HK-2 (cell line): ENCODE results near the gene PRDM1.

Source experiments
- DNase-seq: peaks from one replicate; pipeline ENCODE4 v3.0.0-alpha.2; 2018; ENCODE audit not compliant: unreplicated experiment

The PRDM1 gene

DNA sequence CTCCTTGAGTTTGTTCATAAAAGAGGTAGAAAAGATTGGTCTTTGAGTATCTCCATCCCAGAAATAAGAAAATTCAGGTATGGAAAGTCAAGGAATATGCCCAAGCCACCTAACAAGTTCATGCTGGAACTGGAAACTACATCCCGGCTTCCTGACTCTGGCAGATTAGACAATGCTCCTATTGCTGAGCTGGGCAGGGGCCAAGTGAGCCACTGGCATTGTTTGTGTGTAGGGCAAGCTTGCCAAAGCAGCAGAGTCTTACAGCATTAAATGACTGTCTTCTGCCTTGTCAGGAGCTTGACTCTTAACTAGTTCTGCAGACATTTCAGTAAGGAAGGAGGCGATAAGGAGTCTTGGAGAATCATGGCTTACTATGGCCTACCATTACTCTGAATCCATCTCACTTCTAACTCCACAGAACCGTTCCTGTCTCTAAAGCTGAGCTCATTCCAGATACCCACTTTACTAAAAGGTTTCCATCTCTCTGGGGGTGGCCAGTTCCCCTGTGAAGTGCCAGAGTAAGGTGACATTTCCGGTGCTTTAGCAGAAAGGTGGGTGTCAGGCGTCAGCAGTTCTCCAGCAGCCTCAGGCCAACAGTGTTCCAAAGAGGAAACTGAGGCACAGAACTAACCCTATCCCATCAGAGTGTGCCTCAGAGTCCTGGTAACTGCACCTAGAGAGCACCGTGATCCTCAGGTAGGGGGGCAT lies 30.1 kb downstream of the PRDM1 start:
- no peak for DNase-seq

DNA sequence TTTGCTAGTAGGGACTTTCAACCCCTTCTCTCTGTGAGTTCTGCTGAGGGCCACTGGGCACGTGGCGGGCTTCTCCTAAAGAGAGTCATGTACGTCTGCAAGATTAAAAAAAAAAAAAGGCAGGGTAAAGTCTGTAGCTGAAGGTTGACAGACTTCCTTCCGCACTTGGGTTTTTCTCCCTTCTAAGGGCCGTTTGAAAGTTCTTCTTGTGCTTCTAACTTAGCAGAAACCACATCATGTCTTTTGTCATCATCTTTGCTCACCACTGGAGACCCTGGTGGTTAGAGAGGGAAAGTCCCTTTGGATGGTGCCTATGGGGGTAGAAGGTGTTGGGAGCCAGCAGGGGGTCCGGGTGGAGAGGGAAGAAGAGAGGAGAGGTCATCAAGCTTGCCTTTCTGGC lies 31.4 kb downstream of the PRDM1 start:
- no peak for DNase-seq

DNA sequence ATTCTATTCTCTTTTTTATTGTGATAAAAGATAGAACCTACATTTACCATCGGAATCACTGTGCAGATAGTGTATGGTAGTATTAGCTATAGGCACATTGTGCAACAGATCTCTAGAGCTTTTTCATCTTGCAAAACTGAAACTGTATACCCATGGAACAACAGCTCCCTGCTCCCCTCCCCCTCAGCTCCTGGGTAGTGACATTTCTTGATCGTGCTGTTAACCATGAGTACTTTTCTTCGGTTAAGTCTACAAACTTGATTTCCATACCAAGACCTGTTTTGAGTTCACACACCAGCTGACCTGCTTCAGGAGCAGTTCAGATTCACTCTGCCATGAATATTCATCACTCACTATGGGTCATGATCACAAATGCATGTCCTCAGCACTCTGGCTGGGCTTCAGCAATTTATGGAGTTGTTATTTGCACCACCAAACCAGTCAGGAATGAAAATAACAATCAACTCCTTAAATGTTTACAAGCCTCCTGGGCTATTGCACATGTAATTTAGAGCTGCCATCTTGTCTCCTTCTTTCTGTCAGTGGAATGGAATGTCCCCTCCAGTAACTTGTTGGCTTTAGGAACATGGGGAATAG lies 32.8 kb downstream of the PRDM1 start:
- no peak for DNase-seq

DNA sequence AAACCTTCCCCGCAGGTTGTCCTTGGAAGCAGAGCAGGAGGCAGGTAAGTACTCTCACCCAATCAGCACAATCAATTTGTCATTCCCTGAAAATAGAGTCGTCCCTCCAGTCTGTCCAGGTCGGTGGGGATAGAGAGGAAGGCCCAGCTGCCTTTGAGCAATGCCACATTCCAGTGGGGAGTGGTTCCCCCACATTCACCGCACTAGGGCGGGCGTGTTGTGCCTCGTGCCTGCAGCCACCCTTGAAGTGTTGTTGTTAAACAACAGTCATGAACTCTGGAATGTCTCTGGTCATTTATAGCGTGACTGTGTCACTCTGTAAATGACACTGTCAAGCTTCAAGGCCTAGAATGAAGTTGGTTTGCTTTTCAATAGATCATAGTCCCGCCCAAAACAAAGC lies 33.4 kb downstream of the PRDM1 start:
- DNase-seq, result no peak

DNA sequence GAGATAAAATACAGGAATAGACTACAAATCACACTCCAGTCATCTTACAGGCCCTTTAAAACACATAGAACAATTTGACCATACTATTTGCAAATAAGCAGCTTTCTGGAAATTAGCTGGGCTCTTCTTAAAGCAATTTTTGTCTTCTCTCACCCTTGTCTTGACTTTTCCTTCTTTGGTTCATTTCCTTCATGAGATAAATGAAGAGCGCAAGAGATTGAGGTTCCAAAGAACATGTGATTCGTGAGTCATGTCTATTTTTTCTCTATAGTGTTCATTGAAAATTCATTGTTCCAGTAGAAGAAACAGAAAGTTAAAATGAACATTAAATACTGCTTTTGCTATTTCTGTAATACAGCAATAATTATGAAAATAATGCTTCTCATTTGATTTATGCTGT lies 33.9 kb downstream of the PRDM1 start:
- no peak for DNase-seq

DNA sequence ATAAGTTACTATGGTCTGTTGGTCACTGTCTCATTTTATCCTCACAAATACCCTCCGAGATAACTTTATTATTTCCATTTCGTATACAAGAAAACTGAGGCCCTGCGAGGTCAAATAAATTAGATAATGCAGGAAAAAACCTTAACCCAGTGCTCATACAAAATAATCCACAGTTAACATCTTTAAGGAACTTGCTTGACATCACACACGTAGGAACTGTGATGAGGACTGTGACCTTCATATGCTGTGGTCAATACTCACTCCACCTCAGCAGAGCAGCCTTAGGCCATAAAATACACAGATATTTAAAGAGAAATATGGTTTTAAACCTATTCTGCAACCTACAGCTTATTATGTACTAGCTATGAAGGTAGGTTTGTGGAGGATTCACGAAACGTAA lies 34.3 kb downstream of the PRDM1 start:
- DNase-seq, result no peak

DNA sequence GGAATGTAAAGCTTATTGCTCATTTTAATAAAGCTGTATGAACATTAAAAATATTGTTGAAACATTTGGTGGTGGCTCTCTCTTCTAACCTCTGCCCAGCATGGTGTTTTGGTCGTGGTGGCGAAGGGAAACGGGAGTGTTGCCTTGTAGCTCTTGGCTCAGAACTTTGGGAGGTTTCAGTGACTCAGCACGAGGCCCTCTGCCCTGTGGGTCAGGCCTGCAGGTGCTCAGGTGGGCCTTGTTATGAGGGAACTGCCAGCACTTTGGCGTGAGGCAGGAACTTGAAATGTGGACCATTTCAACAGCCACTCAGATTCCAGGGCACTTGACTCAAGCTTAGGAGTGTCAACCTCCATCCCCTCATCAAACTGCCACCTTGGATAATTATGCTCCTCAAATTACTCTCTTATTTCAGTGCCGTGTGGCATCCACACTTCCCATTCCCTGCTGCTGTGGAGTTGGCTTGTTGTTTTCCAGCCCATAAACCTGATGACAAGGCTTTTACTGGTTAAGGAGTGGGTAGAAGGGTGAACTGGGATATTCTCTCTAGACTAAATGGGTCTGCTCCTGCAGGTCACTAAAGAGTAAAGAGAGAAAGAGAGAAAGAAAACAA lies 36.3 kb downstream of the PRDM1 start:
- DNase-seq, result no peak

DNA sequence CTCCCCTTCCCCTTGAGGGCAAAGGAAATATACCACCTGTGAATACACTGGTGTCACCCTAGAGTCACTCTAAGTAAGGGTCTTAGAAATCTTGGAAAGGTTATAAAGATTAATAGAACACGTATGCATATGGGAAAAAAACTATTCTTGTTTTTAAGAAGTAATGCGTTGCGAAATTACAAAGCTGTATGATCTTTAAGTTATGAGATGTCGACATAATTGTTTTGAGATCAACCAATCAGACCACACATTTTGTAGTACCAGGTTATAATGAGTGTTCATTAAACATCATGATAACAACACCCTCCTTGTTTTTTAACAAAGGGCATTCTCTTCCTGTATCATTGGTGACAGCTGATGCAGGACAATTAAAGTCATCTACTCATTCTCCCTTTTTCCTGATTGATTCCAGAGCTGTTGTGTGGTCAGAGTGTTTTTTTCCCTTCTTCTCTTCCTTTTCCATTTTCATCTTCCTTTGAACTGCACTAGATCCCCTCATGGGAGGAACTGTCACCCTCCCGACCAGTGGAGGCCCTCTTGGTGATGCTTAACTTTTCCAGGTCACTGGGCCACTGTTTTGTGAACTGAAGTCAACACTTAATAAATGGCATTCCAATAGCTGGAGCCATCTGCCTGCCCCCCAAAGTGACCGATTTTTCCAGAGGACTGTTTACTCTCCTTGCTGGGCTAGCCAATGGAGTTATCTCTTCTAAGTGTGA lies 37.0 kb downstream of the PRDM1 start:
- no peak for DNase-seq

DNA sequence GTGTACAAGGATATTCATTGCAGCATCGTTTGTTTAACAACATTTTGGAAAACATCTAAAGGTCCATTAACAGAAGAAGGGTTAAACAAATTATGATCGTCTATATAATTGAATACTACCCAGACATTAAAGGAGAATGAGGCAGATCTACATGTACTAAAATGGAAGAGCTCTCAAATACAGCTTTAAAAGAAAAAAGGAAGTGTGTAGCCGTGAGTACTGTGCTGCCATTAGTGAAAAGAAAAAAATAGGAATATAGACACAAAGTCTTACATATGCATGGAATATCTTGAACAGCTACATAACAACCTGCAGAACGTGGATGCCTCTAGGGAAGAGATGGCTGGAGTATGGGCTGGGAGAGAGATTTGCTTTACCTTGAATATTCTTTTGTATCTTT lies 37.9 kb downstream of the PRDM1 start:
- no peak for DNase-seq

DNA sequence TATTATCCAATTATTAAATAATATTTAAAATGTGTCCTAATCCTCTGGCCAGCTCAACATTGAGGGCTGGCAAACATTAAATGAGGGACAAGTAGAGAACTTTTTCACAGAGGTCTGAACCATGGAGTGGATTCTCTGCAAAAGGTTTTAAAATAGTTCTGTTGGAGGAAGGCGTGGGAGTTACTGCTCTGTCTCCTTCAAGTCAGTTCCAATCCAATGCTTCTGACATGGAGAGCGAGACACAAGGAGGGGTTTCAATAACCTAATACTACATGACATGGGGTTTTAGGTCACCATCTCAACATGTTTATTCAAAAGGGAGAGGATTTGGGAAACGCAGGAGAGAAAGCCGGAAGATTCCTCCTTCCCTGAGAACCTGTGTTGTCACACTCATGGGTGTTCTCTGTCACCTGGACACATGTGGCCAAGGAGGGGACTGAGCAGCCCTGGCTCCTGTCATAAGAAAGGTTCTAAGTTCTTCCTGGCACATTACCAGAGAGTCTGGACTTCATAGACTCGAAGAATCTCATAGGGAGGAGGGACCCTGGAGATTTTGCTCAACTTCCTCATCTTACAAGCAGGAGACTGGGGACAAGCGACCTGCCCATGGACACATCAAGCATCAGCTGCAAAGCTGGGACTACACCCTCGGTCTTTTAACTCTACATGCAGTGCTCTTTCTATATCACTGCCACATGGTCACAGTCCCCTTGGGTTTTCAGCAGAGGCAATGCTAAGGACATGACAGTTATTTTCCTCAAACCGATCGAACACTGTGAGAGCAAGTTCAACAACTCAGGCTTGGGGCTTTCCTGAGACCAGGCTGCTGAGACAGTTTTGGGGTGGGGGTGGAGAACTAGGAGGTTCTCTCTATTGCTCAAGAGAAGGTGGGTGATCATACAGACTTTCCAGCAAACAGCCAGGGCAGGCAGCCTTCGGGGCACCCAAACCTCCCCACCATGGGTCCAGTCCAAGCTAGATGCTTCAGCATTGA lies 38.6 kb downstream of the PRDM1 start:
- no peak for DNase-seq

DNA sequence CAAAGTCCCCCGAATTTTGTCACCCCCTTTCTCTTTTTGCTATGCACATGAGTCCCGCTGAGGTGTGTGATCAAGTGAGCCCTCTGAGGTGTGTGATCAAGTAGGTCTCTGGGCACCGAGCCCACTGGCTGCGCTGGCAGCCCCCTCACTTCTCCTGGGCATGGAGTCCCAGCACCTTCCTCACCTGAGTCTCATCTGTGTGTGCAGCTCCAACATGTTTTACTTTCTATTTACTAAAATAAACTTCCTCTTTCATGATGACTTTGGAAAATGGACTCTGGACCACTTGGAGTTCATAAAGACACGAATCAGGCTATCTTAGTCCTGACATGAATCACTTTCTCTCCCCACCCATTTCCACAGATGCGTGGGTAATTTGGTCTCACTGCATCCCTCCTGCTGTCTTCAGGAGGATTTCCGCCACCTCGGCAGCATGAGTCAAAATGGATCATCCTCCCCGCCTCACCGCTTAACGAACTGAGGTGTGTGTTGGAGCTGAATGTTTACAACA lies 39.8 kb downstream of the PRDM1 start:
- DNase-seq, result no peak

DNA sequence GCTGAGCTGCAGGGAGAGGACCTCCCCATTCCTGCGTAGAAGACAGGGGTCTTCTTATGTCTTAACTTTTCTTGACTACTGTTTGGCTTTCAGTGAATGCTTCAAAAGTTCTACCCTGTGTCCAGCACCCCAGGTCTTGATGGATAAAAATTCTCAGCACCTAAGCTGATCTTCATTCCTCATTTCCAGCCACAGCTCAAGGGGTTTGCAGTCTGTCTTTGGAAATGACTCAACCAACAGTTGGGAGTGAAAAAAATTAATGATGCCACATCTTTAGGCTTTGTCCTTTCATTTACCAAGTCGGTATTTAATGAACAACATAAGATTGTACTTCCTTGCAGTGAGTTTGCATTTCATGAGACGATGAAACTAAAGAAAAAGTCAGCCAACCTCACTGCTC lies 40.3 kb downstream of the PRDM1 start:
- DNase-seq, result no peak

DNA sequence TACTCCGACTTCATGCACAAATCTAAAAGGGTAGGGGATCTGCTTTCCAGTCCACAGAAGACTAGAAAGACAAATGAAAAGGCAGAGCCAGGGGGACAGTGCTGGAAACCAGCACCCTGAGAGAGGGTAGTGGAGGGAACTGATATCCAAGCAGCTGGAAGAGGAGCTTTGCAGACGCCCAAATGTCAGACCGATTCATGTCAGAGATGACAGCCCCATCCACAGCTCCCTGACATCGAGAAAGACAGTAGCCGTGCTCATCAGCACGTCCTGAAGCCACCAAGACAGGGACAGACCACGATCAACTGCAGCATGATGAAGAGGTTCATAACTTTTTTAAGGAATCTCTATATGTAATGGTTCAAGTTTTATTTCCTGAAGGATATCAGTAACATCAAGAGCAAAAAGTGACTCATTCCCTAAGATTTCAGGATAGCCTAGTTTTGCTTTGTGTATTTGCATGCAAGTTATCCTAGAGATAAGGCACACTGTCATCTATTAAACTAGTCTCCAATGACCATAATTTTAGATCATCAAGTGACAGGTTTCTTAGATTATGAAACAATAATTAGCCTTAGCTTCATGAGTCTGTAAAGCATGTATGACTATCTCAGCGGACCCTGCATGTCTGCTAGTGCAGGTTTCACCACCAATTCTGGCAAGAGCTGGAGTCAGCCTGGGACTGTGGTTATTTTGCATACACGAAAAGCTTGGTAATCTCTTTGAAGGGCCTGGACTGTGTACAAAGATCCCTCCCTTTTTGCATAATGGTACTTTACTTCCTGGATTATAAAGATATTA lies 43.0 kb downstream of the PRDM1 start:
- DNase-seq, result no peak

DNA sequence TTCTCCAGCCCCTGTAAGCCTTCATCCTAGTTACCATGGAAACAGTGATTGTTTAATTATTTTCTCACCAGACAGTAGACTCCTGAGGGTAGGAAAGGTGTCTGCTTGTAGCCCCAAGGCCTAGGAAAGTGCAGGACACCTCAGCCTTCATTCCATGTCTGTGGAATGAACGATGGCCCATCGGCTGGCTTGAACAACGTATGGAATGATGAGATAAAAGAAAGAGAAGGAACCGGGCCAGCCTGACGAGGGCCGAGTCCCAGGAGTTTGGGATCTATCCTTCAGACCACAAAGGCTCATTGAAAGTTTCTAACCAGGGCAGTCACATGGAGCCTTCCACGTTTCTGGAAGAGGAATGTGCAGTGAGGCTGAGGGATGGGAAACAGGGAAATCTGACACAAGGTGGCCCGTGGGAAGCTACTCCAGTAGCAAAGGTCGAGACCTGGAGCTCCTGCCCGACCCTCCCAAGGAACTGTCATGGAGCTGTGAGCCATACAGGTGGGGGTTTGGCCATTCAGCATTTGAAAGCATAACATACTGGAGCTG lies 46.1 kb downstream of the PRDM1 start:
- DNase-seq, result no peak

DNA sequence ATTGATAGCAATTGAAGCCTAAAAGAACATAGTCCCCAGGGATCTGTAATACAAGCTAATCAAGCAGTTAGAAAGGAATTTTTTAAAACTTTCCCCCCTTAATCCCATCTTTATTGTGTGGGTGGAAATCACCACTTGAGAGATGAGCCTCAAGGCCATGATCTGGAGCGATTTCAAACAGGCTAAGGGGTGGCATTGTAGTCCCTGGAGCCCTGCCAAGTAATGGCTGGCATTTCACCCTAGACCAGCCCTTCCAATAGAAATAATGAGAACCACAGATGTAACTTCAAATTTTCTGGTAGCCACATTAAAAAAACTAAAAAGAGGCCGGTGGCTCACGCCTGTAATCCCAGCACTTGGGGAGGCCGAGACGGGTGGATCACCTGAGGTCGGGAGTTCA lies 46.9 kb downstream of the PRDM1 start:
- DNase-seq, result no peak

DNA sequence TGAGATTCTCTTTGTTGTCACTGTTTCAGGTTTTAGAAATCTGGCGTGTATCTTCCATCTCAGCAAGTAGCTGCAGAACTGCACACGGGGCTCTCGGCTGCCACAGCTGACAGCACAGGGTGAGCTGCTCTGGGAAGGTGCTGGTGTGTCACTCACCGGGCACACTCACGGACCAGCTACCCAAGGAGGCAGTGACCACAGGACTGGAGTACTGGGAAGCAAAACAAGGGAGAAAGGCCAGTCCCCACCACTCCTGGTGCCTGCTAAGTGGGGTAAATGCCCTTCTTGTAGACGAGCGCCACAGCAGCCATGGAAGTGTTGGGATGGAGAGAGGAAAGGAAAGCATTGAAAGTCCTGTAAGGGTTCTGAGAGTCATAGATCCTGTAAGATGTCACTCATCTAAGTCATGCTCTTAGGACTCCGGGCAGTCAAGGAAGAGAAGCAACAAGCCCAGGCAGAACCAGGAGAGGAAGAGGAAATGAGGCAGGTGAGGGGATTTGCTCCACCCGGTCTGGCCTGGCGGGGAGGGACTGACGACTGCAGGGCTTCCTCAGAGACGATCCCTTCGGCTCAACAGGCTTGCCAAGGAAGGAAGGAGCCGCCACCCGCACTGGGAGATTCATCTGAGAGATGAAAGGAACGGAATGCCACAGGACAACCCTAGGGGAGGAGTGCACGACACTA lies 48.1 kb downstream of the PRDM1 start:
- no peak for DNase-seq

DNA sequence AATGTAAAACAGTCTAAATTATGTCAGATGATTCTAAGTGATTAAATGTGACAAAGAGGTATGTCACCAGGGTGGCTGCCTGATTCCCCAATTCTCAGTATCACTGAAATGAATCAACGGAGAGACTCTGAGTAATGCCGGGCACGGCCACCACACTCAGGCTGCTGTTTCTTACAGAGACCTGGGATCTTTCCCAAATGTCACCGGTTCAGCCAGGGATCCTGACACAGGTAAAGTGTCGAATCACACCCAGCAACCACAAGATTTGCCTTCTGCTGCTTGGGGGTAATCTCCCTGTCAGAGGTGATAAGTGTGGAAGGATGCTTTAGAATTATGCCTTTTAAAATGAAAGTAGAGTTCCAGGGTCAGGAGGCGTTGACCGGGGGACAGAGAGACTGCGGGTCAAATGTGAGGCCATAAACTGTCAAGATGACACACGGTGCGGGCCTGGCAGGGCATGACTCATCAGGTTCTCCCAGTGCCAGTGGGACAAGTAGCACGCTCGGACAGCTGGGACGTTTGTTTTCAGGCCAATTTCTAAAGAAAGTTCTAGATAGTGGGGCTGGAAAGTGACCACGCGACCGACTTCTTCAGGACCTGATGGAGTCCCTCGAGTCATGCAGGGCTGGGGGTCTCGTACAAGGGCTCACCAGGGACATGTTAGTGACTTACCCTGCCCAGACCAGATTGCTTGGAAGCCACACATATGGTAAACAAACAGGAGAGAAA lies 48.9 kb downstream of the PRDM1 start:
- no peak for DNase-seq

DNA sequence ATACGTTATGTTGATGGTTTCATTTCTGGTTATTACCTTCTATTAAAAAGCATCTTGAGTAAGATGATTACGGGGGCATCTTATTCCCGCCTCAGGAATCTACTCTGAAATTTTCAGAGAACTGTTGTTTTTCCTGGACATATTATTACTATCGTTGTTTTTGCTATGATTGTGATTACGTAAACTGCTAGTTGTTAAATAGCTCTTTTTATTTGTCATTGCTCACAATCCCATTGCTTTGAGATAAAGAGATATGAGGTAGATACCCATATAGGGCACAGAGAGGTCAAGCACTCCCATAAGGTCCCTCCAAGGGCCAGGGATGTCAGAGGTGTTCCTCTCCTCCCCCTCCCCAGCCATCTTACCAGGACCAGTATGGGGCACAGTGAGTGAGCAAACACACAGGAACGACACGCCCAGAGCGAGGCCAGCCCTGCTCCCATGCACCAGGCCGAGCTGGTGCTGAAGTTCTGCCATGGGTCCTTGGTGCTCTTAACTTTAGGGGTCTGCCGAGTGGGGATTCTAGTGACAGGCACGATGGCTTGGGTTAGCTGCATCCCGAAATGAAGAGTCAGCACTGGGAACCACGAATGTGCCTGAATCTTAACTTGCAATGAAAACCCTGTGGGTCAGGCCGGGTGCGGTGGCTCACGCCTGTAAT lies 49.9 kb downstream of the PRDM1 start:
- no peak for DNase-seq
